ENCODE data around the gene AMMECR1.

AMMECR1 gene

GRCh38 chrX:110321081-110321480, 3.2 kb upstream of the AMMECR1 start:
- TF ChIP-seq, protein P1, sequence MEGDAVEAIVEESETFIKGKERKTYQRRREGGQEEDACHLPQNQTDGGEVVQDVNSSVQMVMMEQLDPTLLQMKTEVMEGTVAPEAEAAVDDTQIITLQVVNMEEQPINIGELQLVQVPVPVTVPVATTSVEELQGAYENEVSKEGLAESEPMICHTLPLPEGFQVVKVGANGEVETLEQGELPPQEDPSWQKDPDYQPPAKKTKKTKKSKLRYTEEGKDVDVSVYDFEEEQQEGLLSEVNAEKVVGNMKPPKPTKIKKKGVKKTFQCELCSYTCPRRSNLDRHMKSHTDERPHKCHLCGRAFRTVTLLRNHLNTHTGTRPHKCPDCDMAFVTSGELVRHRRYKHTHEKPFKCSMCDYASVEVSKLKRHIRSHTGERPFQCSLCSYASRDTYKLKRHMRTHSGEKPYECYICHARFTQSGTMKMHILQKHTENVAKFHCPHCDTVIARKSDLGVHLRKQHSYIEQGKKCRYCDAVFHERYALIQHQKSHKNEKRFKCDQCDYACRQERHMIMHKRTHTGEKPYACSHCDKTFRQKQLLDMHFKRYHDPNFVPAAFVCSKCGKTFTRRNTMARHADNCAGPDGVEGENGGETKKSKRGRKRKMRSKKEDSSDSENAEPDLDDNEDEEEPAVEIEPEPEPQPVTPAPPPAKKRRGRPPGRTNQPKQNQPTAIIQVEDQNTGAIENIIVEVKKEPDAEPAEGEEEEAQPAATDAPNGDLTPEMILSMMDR (IDR thresholded peaks at IDR 0.05; ENCODE audit: borderline replicate concordance, insufficient read depth, low read depth, low read length), result no peak
- H3K4me3 ChIP-seq (ENCODE audit: low read depth, low read length), result no peak overlapping the region

DNA sequence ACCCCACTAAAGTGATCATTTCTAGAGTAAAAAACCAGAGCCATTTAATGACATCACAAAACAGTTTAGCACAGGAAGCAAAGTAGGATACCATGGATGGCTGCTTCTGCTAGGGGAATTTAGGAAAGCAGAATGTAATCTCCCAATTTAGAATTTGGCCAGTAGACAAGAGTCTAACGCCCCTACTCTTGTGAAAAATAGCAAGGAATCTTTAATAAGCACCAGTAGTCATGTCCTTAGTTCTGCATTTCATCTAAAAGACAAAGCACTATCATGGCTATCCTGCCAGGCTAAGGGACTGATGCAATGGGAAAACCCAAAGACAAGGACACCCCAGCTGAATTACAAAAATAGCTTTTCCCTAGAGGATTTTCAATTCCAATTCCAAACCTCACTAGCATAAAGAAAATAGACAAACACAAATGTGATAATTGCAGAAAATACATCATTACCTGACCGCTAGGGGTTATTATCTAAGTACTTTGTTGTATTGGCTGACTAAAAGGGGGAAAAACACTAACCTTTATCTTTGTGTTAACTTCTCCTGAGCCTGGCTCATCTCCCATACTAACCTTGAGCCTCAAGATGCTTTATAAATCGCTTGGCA, 2.6 kb upstream of the AMMECR1 start:
- H3K4me3 ChIP-seq (ENCODE audit: low read depth, low read length), result no peak overlapping the region
- TF ChIP-seq, protein P1 (IDR thresholded peaks at IDR 0.05; ENCODE audit: borderline replicate concordance, insufficient read depth, low read depth, low read length), result no peak

DNA sequence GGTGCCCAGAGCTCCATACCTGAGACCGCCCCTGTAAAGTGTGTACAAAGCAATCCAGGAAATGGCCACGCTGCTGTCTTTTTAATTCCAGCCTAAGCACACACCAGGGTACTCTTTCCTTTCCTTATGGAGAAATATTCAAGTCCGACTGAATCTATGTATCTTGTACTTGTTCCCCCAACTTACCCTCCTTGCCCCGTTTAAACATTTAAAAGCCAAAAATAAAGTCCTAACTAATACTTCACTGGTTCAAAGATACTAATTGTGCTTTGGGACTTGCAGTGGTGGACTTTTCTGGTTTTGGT, 731 bp upstream of the AMMECR1 start:
- TF ChIP-seq, protein P1 (IDR thresholded peaks at IDR 0.05; ENCODE audit: borderline replicate concordance, insufficient read depth, low read depth, low read length), result no peak
- peak overlapping the region; percentile 55 for H3K4me3 ChIP-seq (ENCODE audit: low read depth, low read length)

DNA sequence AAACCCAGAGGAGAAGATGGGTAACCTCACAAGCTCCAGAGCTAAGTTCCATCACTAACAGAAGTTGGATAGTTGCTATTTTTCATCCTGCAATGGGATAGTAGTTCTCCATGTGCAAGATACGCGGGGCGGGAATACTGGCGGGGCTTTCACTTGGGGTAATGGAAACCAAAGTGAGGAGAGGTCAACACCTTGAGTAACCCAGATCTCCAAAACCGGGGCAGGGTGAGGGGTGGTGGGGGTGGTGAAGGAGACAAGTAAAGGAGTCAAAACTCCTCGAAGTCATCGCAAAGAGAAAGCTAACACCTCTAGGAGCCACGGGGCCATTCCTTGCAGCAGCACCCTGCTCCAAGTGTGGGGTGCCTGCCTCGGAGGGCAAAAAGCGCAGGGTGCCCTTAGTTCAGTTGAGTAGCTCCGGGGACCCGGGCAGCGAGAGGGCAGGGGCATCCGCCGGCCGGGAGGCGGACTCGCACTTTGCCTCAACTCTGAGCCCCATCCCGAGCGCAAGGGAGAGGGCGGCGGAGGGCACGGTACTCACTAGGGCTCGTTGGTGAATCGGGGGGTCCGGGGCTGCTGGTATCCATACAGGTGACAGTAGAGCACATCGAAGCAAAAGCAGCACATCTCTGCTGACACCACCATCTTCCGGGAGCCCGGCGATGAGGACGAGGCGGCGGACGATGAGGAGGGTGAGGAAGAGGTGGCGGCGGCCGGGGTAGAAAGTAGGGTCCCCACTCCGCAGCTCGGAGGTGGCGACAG, 645 bp downstream of the AMMECR1 start:
- TF ChIP-seq, protein P1 (IDR thresholded peaks at IDR 0.05; ENCODE audit: borderline replicate concordance, insufficient read depth, low read depth, low read length), result no peak
- H3K4me3 ChIP-seq (ENCODE audit: low read depth, low read length), result peak overlapping the region; percentile 87

GRCh38 chrX:110316351-110317060, 1.4 kb downstream of the AMMECR1 start:
- TF ChIP-seq, protein P1 (IDR thresholded peaks at IDR 0.05; ENCODE audit: borderline replicate concordance, insufficient read depth, low read depth, low read length), result no peak
- H3K4me3 ChIP-seq (ENCODE audit: low read depth, low read length), result peak overlapping the region; percentile 87

- H3K4me3 ChIP-seq (ENCODE audit: low read depth, low read length), result no peak overlapping the region
- TF ChIP-seq, protein P1 (IDR thresholded peaks at IDR 0.05; ENCODE audit: borderline replicate concordance, insufficient read depth, low read depth, low read length), result no peak
These were observed 2.3 kb downstream of the AMMECR1 start for GRCh38 chrX:110315551-110315950.
